HG03439 (cell line): Measurements from ENCODE around the gene COL4A5.
"Not testable (repeated sequence)": the region's sequence is repeated elsewhere in the genome, so short reads cannot be mapped to it uniquely, and the experiment has no call there.

ENCODE experiments used
- ATAC-seq: cut with Tn5 transposase; IDR thresholded peaks from one replicate; pipeline ENCODE4 v1.9.1; 2021; ENCODE audit warnings: mild to moderate bottlenecking, moderate library complexity; ENCODE audit not compliant: unreplicated experiment

The COL4A5 gene

GRCh38 chrX:108439426-108439942 is at the start of gene COL4A5:
TSS of gene COL4A5 (plus strand) at chrX:108439838. CDS start at chrX:108440126, 288 bp downstream.
- ATAC-seq: no peak

- not testable (repeated sequence) for ATAC-seq
Observed at GRCh38 chrX:108390976-108391717, 48.5 kb upstream of the COL4A5 start.

GRCh38 chrX:108396188-108396891 is 43.3 kb upstream of the COL4A5 start:
- ATAC-seq: no peak

- ATAC-seq: no peak
Observed at GRCh38 chrX:108396986-108397385, 42.7 kb upstream of the COL4A5 start.

- ATAC-seq: no peak
Observed at GRCh38 chrX:108397627-108398391, 41.8 kb upstream of the COL4A5 start.

GRCh38 chrX:108399418-108400165 is 40.0 kb upstream of the COL4A5 start:
- no peak for ATAC-seq

GRCh38 chrX:108412783-108413182 is 26.9 kb upstream of the COL4A5 start:
- ATAC-seq: no peak

- no peak for ATAC-seq
Observed at GRCh38 chrX:108415146-108415545, 24.5 kb upstream of the COL4A5 start.

GRCh38 chrX:108415891-108416290 is 23.7 kb upstream of the COL4A5 start:
- ATAC-seq: no peak

- ATAC-seq: no peak
Observed at GRCh38 chrX:108417257-108417656, 22.4 kb upstream of the COL4A5 start.

- no peak for ATAC-seq
Observed at GRCh38 chrX:108419401-108419800, 20.2 kb upstream of the COL4A5 start.

GRCh38 chrX:108420481-108420880 is 19.2 kb upstream of the COL4A5 start:
- no peak for ATAC-seq

GRCh38 chrX:108426262-108426661 is 13.4 kb upstream of the COL4A5 start:
- no peak for ATAC-seq

- no peak for ATAC-seq
Observed at GRCh38 chrX:108435261-108435660, 4.4 kb upstream of the COL4A5 start.

GRCh38 chrX:108437349-108438109 is 2.1 kb upstream of the COL4A5 start:
- no peak for ATAC-seq

- no peak for ATAC-seq
Observed at GRCh38 chrX:108438110-108438623, 1.5 kb upstream of the COL4A5 start, which contains the start of gene COL4A6. TSS of gene COL4A6 (minus strand) at chrX:108438422. CDS start at chrX:108438196, 226 bp downstream.

GRCh38 chrX:108439961-108440696 is 491 bp downstream of the COL4A5 start:
- ATAC-seq: no peak

- no peak for ATAC-seq
Observed at GRCh38 chrX:108442901-108443464, 3.3 kb downstream of the COL4A5 start.

GRCh38 chrX:108447303-108447702 is 7.7 kb downstream of the COL4A5 start:
- no peak for ATAC-seq
